CD8-positive, alpha-beta memory T cell (primary cell): ENCODE data around the gene ABCA2. TPM values are rescaled to one million over a fixed set of nuclear protein-coding genes. Genes with fewer than 3 reads are reported as not detected.

ENCODE experiments used
- CTCF ChIA-PET: fragments of 350-600 bp; sonication (Branson Sonifier 250); formaldehyde crosslinking; loops from one replicate; lab custom pipeline; 2021; ENCODE audit warnings: antibody characterized with exemption; lab: Charles Lee
- POLR2A ChIA-PET: fragments of 350-600 bp; sonication (Branson Sonifier 250); formaldehyde crosslinking; loops from one replicate; lab custom pipeline; 2021; ENCODE audit warnings: antibody characterized with exemption; lab: Charles Lee
- DNase-seq, 5 donors: peaks; one replicate each; pipeline versions ENCODE4 v3.0.0 to v3.0.0-alpha.2; 2020 to 2022; ENCODE audit warnings: mixed read lengths in 1 of 5
- H3K27ac ChIP-seq: one replicate; pipeline ENCODE4 v1.7.0; 2013; ENCODE audit warnings: low read depth, mild to moderate bottlenecking, low read length, moderate library complexity
- H3K27me3 ChIP-seq: 2 replicates; pipeline ENCODE4 v1.7.0; 2013; ENCODE audit warnings: low read length, mild to moderate bottlenecking; ENCODE audit not compliant: insufficient read depth, poor library complexity, severe bottlenecking
- H3K36me3 ChIP-seq: 2 replicates; pipeline ENCODE4 v1.7.0; 2013; ENCODE audit warnings: mild to moderate bottlenecking, low read length, moderate library complexity; ENCODE audit not compliant: insufficient read depth
- H3K4me1 ChIP-seq: 2 replicates; pipeline ENCODE4 v1.7.0; 2013; ENCODE audit warnings: mild to moderate bottlenecking, low read length, moderate library complexity; ENCODE audit not compliant: insufficient read depth
- H3K4me3 ChIP-seq: 2 replicates; pipeline ENCODE4 v1.7.0; 2013; ENCODE audit warnings: mild to moderate bottlenecking, low read length
- H3K9me3 ChIP-seq: 2 replicates; pipeline ENCODE4 v1.7.0; 2013; ENCODE audit warnings: mild to moderate bottlenecking, low read length
- H3K27ac Mint-ChIP-seq, 8 donors: one replicate each; pipeline ENCODE4 v1.8.0; 2020 to 2021; ENCODE audit warnings: mixed read lengths in 8 of 8, mild to moderate bottlenecking in 6 of 8, inconsistent platforms in 3 of 8, moderate library complexity in 3 of 8
- H3K27me3 Mint-ChIP-seq, 2 donors: one replicate each; pipeline ENCODE4 v1.8.0; 2020 to 2021; ENCODE audit warnings: mixed read lengths in 2 of 2, mild to moderate bottlenecking in 1 of 2, moderate library complexity in 1 of 2
- H3K36me3 Mint-ChIP-seq, 3 donors: one replicate each; pipeline ENCODE4 v1.8.0; 2020 to 2021; ENCODE audit warnings: mixed read lengths in 3 of 3, inconsistent platforms in 1 of 3, mild to moderate bottlenecking in 1 of 3
- H3K4me1 Mint-ChIP-seq, 3 donors: one replicate each; pipeline ENCODE4 v1.8.0; 2020 to 2021; ENCODE audit warnings: mixed read lengths in 3 of 3, inconsistent platforms in 1 of 3, mild to moderate bottlenecking in 1 of 3
- H3K4me3 Mint-ChIP-seq, 7 donors: one replicate each; pipeline ENCODE4 v1.8.0; 2020 to 2021; ENCODE audit warnings: mixed read lengths in 7 of 7, mild to moderate bottlenecking in 6 of 7, moderate library complexity in 4 of 7, inconsistent platforms in 2 of 7
- H3K9me3 Mint-ChIP-seq, 5 donors: one replicate each; pipeline ENCODE4 v1.8.0; 2020 to 2022; ENCODE audit warnings: mixed read lengths in 5 of 5, mild to moderate bottlenecking in 3 of 5, moderate library complexity in 2 of 5, inconsistent platforms in 1 of 5
- polyA plus RNA-seq: library from polyadenylated mRNA; unstranded; fragments of 300-500 nt; fragmentation: Illumina TruSeq; gene quantifications from one replicate; pipeline ENCODE4 v1.2.3, GENCODE V29; 2021
- total RNA-seq, 2 experiments: library from RNA; stranded (reverse); gene quantifications; one replicate each; pipeline ENCODE4 v1.2.3, GENCODE V29; 2021

ABCA2 gene
- total and polyA plus RNA-seq, 3 experiments from 2014 or later, result 15.9 to 20.7 (median 20.2) TPM

DNA sequence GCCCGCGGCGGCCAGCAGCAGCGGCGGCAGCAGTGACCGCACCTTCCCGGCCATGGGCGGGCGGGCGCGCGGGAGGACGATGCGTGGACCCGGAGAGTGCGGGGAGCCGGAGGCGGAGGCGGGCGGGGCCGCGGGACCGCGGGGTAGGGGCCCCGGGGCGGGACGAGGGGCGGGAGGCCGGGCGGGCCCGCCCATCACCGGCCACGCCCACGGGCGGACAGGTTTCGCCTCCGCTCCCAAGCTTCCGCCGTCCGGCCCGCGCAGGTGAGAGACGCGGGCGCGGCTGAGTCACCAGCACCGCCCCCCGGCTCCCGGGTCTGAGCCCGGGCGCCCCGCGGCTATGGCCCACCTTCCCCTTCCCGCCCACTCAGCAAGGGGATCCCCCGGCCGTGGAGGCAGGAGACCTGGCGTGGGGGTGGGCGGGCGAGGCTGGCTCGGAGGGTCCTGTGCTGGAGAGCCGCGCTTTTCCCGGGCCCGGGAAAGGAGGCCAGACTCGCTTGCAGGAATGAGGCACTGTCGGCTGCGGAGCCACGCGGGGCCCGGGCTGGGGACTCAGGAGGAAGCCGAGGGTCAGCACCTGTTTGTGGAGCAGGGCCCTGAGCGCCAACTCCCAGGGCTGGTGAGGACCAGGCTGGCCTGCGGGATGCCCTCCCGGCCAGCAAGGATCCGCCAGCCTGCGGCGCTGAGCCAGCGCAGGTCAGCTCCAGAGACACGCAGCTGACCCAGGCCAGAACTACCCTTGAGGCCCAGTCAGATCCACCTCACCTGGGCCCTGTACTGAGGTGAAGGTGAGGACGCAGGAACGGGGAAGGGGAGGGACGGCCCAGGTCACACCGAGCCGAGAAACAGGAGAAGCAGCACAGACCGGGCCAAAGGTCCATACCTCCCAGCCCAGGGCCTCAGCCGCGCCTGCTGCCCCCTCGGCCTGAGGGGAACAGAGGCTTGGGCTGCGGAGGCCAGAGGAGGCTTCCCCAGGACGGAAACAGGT lies 26.2 kb upstream of the ABCA2 start, which contains the start of gene ENTPD2:
TSS of gene ENTPD2 (minus strand) at position 118 of the 988 bp plus-strand sequence. CDS start at position 54, 64 bp downstream.
- Histone ChIP-seq H3K9me3 (no peaks in the 10 kb centered on the region), H3K4me3 (no peak within 1 kb of the TSS), H3K4me1 (peaks cover 8% of the 10 kb centered on the region), H3K36me3 (no peaks in the 10 kb centered on the region), H3K27me3 (peaks cover 39% of the 10 kb centered on the region), H3K27ac (no peak within 1 kb of the TSS)
- Mint-ChIP-seq H3K27ac (no peak within 1 kb of the TSS), H3K4me3 (peak within 1 kb of the TSS in 3 of 7 donors; percentile 12 to 51 (median 12)), H3K4me1 (no peaks in the 10 kb centered on the region), H3K36me3 (no peaks in the 10 kb centered on the region), H3K27me3 (peaks cover 11 to 18% of the 10 kb centered on the region in 2 donors), H3K9me3 (no peaks in the 10 kb centered on the region)
- CTCF ChIA-PET, result no interaction called here
- POLR2A ChIA-PET, result no interaction called here
- DNase-seq, result peak in 2 of 5 donors; percentile 31 to 48

DNA sequence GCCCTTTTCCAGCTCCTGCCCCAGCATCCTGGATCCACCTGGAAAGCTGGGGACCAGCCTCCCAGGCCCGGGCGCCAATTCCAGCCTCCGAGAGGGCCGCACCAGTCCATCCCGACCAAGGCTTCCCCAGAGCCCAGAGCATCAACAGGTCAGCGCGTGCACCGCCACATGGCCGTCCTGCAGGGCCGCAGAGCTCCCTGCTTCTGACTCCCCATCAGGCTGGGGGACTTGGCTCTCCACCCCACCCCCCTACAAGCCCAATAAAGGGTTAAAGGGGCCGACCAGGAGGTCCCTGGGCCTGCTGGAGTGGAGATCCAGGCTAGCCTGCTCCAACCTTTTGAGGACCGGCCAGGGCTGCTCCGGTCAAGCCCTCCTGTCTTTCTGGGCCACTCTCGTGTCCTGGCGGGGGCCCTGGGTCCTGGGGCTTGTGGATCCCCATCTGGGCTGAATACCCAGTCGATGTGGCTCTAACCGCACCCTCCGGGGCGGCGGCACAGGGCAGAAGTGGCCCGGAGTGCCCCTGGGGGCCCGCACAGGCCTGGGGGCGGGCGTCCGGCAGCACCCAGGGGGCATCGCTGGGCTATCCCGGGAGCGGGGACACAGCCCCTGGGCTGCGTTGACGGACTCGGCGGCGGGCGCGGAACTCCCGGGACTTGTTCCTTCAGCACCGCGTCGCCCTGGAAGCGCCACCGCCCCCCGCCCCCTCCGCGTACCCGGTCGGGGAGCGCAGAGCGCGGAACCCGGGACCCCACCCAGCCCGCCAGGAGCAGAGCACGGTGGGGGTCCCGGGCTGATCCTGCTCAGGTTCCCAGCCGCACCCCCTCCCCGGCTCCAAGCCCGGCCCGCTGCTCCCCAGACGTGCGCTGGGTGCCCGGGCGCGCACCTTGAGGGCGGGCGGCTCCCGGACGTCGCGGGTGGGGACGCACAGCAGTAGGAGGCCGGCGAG lies 25.2 kb upstream of the ABCA2 start:
- H3K36me3 ChIP-seq, result no peaks in the 10 kb centered on the region
- Mint-ChIP-seq H3K4me3 (peak overlapping the region in 3 of 7 donors; percentile 12 to 51 (median 12)), H3K9me3 (no peaks in the 10 kb centered on the region), H3K4me1 (no peaks in the 10 kb centered on the region), H3K27ac (no peak overlapping the region), H3K36me3 (no peaks in the 10 kb centered on the region), H3K27me3 (peaks cover 11 to 18% of the 10 kb centered on the region in 2 donors)
- DNase-seq, result no peak
- H3K27me3 ChIP-seq, result peaks cover 42% of the 10 kb centered on the region
- no peaks in the 10 kb centered on the region for H3K9me3 ChIP-seq
- ChIA-PET CTCF (interaction anchor here (1.1 to 1.7 kb wide), 3 partner anchors 10 to 18 kb away, joined by 4 to 6 read pairs (median 6); no protein-coding TSS in a partner anchor), POLR2A (no interaction called here)
- no peak overlapping the region for H3K27ac ChIP-seq
- no peak overlapping the region for H3K4me3 ChIP-seq
- peaks cover 8% of the 10 kb centered on the region for H3K4me1 ChIP-seq

DNA sequence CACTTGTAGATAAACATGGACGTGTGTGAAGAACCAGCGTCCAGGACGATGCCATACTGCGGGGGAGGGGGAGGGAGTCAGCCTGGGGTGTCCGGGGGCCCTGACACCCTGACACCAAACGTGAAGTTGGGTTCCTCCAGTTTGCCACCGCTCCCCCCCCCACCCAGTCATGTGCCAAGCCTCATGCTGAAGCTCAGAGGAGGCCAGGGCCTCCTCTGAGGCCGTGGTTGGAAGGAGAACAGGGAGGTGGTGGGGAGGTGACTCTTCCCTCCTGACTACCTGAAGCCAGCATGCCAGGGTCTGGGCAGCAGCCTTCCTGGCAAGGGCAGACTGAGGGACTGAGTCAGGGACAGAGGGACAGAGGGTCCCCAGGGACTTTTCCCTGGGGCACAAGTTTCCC lies 24.3 kb upstream of the ABCA2 start:
- Mint-ChIP-seq H3K9me3 (no peaks in the 10 kb centered on the region), H3K27me3 (peaks cover 13 to 26% of the 10 kb centered on the region in 2 donors), H3K4me3 (peak overlapping the region in 1 of 7 donors; percentile 27), H3K36me3 (no peaks in the 10 kb centered on the region), H3K27ac (no peak overlapping the region), H3K4me1 (no peaks in the 10 kb centered on the region)
- Histone ChIP-seq H3K4me1 (peaks cover 8% of the 10 kb centered on the region), H3K27ac (no peak overlapping the region), H3K27me3 (peaks cover 52% of the 10 kb centered on the region), H3K4me3 (no peak overlapping the region), H3K36me3 (no peaks in the 10 kb centered on the region), H3K9me3 (no peaks in the 10 kb centered on the region)
- no peak for DNase-seq
- POLR2A ChIA-PET, result no interaction called here
- CTCF ChIA-PET, result interaction anchor here (1.1 to 1.7 kb wide), 3 partner anchors 11 to 17 kb away, joined by 4 to 6 read pairs (median 6); no protein-coding TSS in a partner anchor

DNA sequence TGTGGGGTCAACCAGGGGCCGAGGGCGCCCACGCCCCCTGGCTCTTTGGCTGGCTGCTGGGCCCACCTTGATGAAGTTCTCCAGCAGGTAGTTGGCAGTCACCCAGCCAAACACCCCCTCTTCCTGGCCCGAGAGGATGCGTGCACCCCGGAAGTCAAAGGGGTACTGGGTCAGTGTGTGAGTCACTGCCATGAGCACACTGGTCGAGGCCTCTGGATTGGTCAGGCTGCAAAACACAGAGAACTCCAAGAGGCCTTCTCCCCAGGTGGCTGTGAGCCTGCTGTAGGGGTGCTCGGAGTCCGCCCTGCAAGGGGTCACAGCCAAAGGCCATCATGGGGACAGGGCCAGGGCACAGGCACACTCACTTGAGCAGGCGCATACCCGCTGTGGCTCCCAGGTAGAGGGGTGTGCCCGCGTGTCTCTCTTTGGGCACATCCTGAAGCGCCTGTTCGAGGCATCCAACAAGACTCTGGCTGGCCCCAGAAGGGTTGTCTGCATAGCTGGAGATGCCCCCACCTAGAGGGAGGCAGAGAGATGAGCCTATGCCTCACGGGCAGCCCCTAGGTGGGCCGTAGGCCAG lies 23.2 kb upstream of the ABCA2 start:
- POLR2A ChIA-PET, result no interaction called here
- Mint-ChIP-seq H3K36me3 (no peaks in the 10 kb centered on the region), H3K4me1 (peaks cover 0 to 8% (median 0%) of the 10 kb centered on the region in 3 donors), H3K4me3 (no peak overlapping the region), H3K27ac (no peak overlapping the region), H3K27me3 (peaks cover 22 to 34% of the 10 kb centered on the region in 2 donors), H3K9me3 (no peaks in the 10 kb centered on the region)
- Histone ChIP-seq H3K4me1 (peaks cover 10% of the 10 kb centered on the region), H3K36me3 (no peaks in the 10 kb centered on the region), H3K27ac (no peak overlapping the region), H3K27me3 (peaks cover 58% of the 10 kb centered on the region), H3K9me3 (no peaks in the 10 kb centered on the region), H3K4me3 (no peak overlapping the region)
- no peak for DNase-seq
- CTCF ChIA-PET, result interaction anchor here (0.9 kb wide), 1 partner anchor 16 kb away, joined by 3 read pairs; no protein-coding TSS in a partner anchor

DNA sequence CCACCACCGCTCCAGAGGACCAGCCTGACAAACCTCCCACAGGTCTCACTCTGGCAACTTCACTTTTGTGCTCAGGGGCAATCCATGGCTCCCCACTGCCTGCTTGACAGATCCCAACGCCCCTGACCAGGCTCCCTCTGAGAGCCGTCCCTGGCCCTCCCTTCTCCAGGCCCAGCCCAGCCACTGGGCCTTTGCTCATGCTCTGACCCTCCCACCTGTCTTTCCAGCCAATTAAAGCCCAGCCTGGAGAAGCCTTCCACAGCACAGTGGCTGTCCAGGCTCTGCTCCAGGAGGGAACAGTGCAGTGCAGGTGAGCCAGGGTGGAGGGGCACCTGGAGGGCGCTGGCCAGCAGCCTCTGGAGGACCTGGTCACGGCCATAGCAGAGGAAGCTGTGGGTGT lies 22.5 kb upstream of the ABCA2 start:
- no peak for DNase-seq
- Mint-ChIP-seq H3K36me3 (no peaks in the 10 kb centered on the region), H3K27ac (peak overlapping the region in 1 of 8 donors; percentile 52), H3K4me3 (peak overlapping the region in 1 of 7 donors; percentile 28), H3K9me3 (no peaks in the 10 kb centered on the region), H3K27me3 (peaks cover 22 to 34% of the 10 kb centered on the region in 2 donors), H3K4me1 (peaks cover 0 to 8% (median 0%) of the 10 kb centered on the region in 3 donors)
- Histone ChIP-seq H3K9me3 (no peaks in the 10 kb centered on the region), H3K4me1 (peaks cover 14% of the 10 kb centered on the region), H3K27me3 (peaks cover 58% of the 10 kb centered on the region), H3K27ac (no peak overlapping the region), H3K36me3 (no peaks in the 10 kb centered on the region), H3K4me3 (no peak overlapping the region)
- POLR2A ChIA-PET, result no interaction called here
- CTCF ChIA-PET, result interaction anchor here (0.9 kb wide), 1 partner anchor 15 kb away, joined by 3 read pairs; no protein-coding TSS in a partner anchor

DNA sequence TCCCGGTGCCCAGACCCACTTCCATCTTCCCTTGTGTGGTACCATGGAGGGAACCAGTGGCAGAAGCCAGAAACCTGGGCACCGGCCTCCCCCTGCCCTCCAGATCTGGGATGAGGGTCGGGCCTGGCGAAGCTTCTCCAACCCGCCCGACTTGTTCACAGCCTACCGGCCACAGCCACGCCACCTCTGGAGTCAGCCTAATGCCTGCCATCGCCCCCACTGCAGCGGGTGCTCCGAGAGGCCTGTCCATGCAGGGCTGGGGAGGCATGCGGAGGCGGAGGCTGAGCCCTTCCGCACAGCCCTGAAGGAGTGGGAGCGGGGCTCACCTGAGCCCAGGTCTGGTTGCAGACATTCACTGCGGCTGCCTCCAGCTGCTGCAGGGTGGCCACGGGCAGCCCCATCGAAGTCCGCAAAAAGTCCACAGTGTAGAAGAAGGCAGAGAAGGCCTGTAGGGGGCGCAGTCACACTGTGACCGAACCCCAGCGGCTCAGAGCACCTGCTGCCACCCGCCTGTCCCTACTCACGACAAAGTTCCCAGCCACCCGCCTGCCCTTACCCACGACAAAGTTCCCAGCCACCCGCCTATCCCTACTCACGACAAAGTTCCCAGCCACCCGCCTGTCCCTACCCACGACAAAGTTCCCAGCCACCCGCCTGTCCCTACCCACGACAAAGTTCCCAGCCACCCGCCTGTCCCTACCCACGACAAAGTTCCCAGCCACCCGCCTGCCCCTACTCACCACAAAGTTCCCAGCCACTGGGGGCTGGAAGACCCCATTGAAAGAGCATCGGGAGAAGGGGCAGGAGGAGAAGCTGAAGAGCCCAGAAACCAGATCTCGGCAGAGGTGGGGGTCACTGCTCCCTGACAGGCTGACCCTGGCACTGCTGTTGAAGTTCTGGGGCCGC lies 21.8 kb upstream of the ABCA2 start:
- H3K27ac Mint-ChIP-seq, result peak overlapping the region in 2 of 8 donors; percentile 17 to 52
- no peaks in the 10 kb centered on the region for H3K36me3 ChIP-seq
- peak in 3 of 5 donors; percentile 37 to 69 (median 42) for DNase-seq

More for the DNA sequence above, 21.8 kb upstream of the ABCA2 start:
- Mint-ChIP-seq H3K4me1 (peaks cover 4 to 15% (median 4%) of the 10 kb centered on the region in 3 donors), H3K36me3 (no peaks in the 10 kb centered on the region), H3K9me3 (no peaks in the 10 kb centered on the region), H3K27me3 (peaks cover 23 to 37% of the 10 kb centered on the region in 2 donors), H3K4me3 (peak overlapping the region in 1 of 7 donors; percentile 56)
- CTCF ChIA-PET, result interaction anchor here (1.5 to 4.4 kb wide), 3 partner anchors 15 to 21 kb away, joined by 5 to 87 read pairs (median 9); partner anchors contain the start of gene SAPCD2
- Histone ChIP-seq H3K9me3 (no peaks in the 10 kb centered on the region), H3K27ac (no peak overlapping the region), H3K4me1 (peaks cover 20% of the 10 kb centered on the region), H3K27me3 (peaks cover 62% of the 10 kb centered on the region), H3K4me3 (no peak overlapping the region)
- POLR2A ChIA-PET, result no interaction called here
